ENCODE measurements around the gene MAST4. TPM values are rescaled to one million over a fixed set of nuclear protein-coding genes. Genes with fewer than 3 reads are reported as not detected.

The MAST4 gene
- polyA plus RNA-seq, 1 experiment, result 4.0 TPM

DNA sequence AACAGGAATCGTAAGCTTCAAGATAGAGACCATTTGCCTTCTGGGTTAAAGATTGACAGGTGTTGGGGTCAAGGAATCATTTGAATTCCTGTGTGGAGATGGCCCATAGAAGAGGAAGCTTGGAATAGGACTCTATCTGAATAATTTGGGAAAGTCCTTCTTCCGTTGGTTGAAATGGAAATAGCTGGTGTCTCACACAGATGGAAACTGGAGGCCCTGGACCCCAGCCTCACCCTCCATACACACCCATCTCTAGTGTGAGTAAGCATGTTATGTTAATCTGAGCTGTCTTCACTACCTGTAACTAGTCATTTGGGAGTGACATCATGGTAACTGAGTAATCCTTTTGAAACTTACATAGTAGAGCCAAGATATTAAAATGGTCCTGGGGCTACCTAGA, 416.0 kb downstream of the MAST4 start:
- POLR2A ChIA-PET, result no interaction called here
- TF ChIP-seq, protein P1, sequence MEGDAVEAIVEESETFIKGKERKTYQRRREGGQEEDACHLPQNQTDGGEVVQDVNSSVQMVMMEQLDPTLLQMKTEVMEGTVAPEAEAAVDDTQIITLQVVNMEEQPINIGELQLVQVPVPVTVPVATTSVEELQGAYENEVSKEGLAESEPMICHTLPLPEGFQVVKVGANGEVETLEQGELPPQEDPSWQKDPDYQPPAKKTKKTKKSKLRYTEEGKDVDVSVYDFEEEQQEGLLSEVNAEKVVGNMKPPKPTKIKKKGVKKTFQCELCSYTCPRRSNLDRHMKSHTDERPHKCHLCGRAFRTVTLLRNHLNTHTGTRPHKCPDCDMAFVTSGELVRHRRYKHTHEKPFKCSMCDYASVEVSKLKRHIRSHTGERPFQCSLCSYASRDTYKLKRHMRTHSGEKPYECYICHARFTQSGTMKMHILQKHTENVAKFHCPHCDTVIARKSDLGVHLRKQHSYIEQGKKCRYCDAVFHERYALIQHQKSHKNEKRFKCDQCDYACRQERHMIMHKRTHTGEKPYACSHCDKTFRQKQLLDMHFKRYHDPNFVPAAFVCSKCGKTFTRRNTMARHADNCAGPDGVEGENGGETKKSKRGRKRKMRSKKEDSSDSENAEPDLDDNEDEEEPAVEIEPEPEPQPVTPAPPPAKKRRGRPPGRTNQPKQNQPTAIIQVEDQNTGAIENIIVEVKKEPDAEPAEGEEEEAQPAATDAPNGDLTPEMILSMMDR (IDR thresholded peaks at IDR 0.05; ENCODE audit: insufficient read depth, low read depth, low read length), result no peak
- Histone ChIP-seq H3K4me3 (ENCODE audit: low read depth, low read length) (no peak overlapping the region), H3K36me3 (ENCODE audit: control insufficient read depth, insufficient read depth, low read length) (no peaks in the 10 kb centered on the region), H3K27me3 (ENCODE audit: control insufficient read depth, insufficient read depth, low read length) (no peaks in the 10 kb centered on the region; the same call in none of the 2 replicates)
- CTCF ChIA-PET, result interaction anchor here (1.0 to 2.7 kb wide), 2 partner anchors 10 to 25 kb away, joined by 4 to 8 read pairs; no protein-coding TSS in a partner anchor
- no peak for DNase-seq (ENCODE audit: low read depth)

DNA sequence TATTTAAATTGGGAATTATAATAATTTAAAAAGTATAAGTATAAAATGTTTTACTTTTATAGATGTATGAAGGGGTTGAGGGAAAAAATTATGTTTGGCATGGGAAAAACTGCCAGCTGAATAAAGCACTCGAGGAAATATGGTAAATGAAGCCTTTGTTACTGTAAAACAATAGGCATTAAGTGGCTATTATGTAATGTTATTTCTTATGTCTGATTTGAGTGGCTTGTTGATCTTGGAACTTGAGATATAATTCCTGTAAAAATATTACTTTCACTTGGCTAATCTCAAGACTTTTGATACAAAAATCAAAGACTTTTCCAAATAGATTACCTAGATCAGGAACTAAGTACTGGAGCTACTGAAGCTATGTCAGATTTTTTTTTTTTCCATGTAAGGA, 417.5 kb downstream of the MAST4 start:
- Histone ChIP-seq H3K27me3 (ENCODE audit: control insufficient read depth, insufficient read depth, low read length) (no peaks in the 10 kb centered on the region), H3K4me3 (ENCODE audit: low read depth, low read length) (no peak overlapping the region), H3K36me3 (ENCODE audit: control insufficient read depth, insufficient read depth, low read length) (no peaks in the 10 kb centered on the region)
- CTCF ChIA-PET, result interaction anchor here (0.6 to 0.9 kb wide), 3 partner anchors 9 to 14 kb away, joined by 3 to 4 read pairs (median 3); no protein-coding TSS in a partner anchor
- TF ChIP-seq, protein P1 (IDR thresholded peaks at IDR 0.05; ENCODE audit: insufficient read depth, low read depth, low read length), result no peak
- no peak for DNase-seq (ENCODE audit: low read depth)
- POLR2A ChIA-PET, result no interaction called here

DNA sequence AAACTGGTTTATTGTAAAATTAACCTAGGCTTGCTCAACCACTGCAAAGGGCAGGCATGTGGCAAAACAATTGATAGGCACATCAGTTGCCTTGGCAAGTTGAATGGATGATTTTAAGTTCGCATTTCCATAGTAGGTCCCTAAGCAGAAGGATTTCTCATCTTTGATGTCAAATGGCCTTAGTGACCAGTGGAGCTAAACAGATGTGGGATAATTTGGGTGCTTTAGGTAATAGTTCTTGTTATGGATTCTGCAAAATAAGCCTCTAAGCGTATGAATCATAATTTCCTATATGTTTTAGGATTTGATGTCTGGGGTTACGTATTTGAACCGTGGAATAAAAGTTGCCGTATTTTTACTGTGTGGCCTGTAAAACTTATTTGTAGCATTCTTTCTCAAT, 418.0 kb downstream of the MAST4 start:
- ChIA-PET CTCF (interaction anchor here (0.9 kb wide), 1 partner anchor 13 kb away, joined by 3 read pairs; no protein-coding TSS in a partner anchor), POLR2A (no interaction called here)
- no peak for DNase-seq (ENCODE audit: low read depth)
- Histone ChIP-seq H3K4me3 (ENCODE audit: low read depth, low read length) (no peak overlapping the region), H3K36me3 (ENCODE audit: control insufficient read depth, insufficient read depth, low read length) (no peaks in the 10 kb centered on the region), H3K27me3 (ENCODE audit: control insufficient read depth, insufficient read depth, low read length) (no peaks in the 10 kb centered on the region)
- TF ChIP-seq, protein P1 (IDR thresholded peaks at IDR 0.05; ENCODE audit: insufficient read depth, low read depth, low read length), result no peak

DNA sequence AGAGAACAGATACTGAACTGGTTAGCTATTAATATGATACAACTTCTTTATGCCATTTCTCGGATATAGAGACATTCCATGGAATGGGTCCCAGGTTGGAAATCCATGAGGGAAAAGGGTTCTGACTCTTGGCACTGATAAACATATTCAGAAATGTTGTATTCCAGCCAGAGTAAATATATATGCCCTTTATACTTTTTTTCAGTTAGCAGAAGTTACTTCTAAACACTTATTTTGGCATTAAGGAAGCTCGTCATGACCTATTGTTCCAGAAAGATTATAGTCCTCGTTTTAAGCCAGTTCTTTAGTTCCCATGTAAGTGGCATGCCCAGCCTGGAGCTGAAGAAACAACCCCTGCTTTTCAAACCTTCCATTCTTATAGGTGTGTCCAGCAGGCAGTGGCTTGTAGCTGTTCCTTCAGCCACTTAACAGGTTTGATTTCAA, 418.8 kb downstream of the MAST4 start:
- CTCF ChIA-PET, result interaction anchor here (1.1 kb wide), 1 partner anchor 135 kb away, joined by 3 read pairs; no protein-coding TSS in a partner anchor
- Histone ChIP-seq H3K4me3 (ENCODE audit: low read depth, low read length) (no peak overlapping the region), H3K36me3 (ENCODE audit: control insufficient read depth, insufficient read depth, low read length) (no peaks in the 10 kb centered on the region), H3K27me3 (ENCODE audit: control insufficient read depth, insufficient read depth, low read length) (no peaks in the 10 kb centered on the region)
- DNase-seq (ENCODE audit: low read depth), result no peak
- POLR2A ChIA-PET, result no interaction called here
- TF ChIP-seq, protein P1 (IDR thresholded peaks at IDR 0.05; ENCODE audit: insufficient read depth, low read depth, low read length), result no peak

DNA sequence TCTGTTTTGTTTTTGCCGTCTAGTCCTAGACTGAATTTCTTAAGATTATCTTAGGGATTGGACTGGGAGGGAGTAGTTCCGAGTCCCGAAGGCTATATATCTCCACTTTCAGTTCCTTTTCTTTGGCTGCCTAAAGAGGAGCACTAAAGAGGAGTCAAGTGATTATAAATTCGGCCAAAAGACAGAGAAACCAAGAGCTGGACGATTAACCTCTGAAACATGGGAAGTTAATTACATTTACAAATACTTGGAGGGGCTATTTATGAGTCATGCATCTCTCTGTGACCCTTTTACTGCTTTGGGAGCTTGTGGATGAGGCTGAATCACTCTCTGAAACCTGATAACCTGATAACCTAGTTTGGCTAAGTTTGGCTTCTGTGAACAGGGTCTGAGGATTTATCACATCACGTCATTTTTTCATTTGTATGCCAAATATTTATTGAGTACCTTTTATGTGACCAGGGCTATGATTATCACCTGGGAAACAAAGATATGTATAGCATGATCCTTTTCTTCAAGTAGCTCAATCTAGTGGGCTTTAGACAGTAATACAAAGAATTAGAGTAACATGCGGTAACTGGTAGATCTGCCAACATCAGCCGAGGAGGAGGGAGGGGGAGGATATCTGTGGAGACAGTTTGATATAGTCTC, 419.5 kb downstream of the MAST4 start:
- DNase-seq (ENCODE audit: low read depth), result no peak
- H3K4me3 ChIP-seq (ENCODE audit: low read depth, low read length), result no peak overlapping the region
- POLR2A ChIA-PET, result no interaction called here

More for the DNA sequence above, 419.5 kb downstream of the MAST4 start:
- H3K27me3 ChIP-seq (ENCODE audit: control insufficient read depth, insufficient read depth, low read length), result no peaks in the 10 kb centered on the region
- CTCF ChIA-PET, result interaction anchor here (1.1 kb wide), 1 partner anchor 134 kb away, joined by 3 read pairs; no protein-coding TSS in a partner anchor
- TF ChIP-seq, protein P1 (IDR thresholded peaks at IDR 0.05; ENCODE audit: insufficient read depth, low read depth, low read length), result no peak
- H3K36me3 ChIP-seq (ENCODE audit: control insufficient read depth, insufficient read depth, low read length), result no peaks in the 10 kb centered on the region

Measured in BJ (cell line).